CD4-positive, CD25-positive, alpha-beta regulatory T cell (primary cell): Measurements from ENCODE around the gene TOPAZ1. TPM values are rescaled to one million over a fixed set of nuclear protein-coding genes. Genes with fewer than 3 reads are reported as not detected.
A peak's percentile ranks its signal among the peaks of the same experiment; 100 is the strongest.

Experiments
- ATAC-seq, 2 donors: fragments of 150-1000 bp; cut with Tn5 transposase; one replicate each; pipeline ENCODE4 v1.10.0; 2021; ENCODE audit warnings: low read depth in 2 of 2, moderate number of reproducible peaks in 2 of 2, moderate library complexity in 1 of 2
- DNase-seq, 3 donors: peaks; one replicate each; pipeline versions ENCODE4 v3.0.0 to v3.0.0-alpha.2; 2012 to 2022; ENCODE audit warnings: mixed read lengths in 1 of 3
- H3K27ac ChIP-seq: one replicate; pipeline ENCODE4 v1.7.0; 2013; ENCODE audit warnings: mild to moderate bottlenecking, low read length; ENCODE audit not compliant: insufficient read depth, poor library complexity, severe bottlenecking
- H3K27me3 ChIP-seq: one replicate; pipeline ENCODE4 v1.7.0; 2013; ENCODE audit warnings: low read length; ENCODE audit not compliant: control insufficient read depth, insufficient read depth
- H3K36me3 ChIP-seq: one replicate; pipeline ENCODE4 v1.7.0; 2013; ENCODE audit warnings: mild to moderate bottlenecking, low read length, moderate library complexity; ENCODE audit not compliant: control insufficient read depth, insufficient read depth
- H3K4me1 ChIP-seq: 2 replicates; pipeline ENCODE4 v1.7.0; 2013; ENCODE audit warnings: mild to moderate bottlenecking, low read length; ENCODE audit not compliant: insufficient read depth, control insufficient read depth, poor library complexity, severe bottlenecking
- H3K4me3 ChIP-seq: one replicate; pipeline ENCODE4 v1.7.0; 2013; ENCODE audit warnings: low read depth, mild to moderate bottlenecking, low read length, moderate library complexity
- H3K9me3 ChIP-seq, 2 experiments: 1 replicate in 1 of 2; 2 replicates in 1 of 2; pipeline ENCODE4 v1.7.0; 2013; ENCODE audit warnings: low read length in 2 of 2, mild to moderate bottlenecking in 1 of 2, moderate library complexity in 1 of 2; ENCODE audit not compliant: control insufficient read depth in 2 of 2
- H3K27ac Mint-ChIP-seq, 3 donors: one replicate each; pipeline ENCODE4 v1.8.0; 2020 to 2022; ENCODE audit warnings: mild to moderate bottlenecking in 3 of 3, mixed read lengths in 3 of 3, moderate library complexity in 2 of 3
- H3K27me3 Mint-ChIP-seq: one replicate; pipeline ENCODE4 v1.8.0; 2022; ENCODE audit warnings: mild to moderate bottlenecking, mixed read lengths
- H3K36me3 Mint-ChIP-seq: one replicate; pipeline ENCODE4 v1.8.0; 2020; ENCODE audit warnings: mixed read lengths
- H3K4me1 Mint-ChIP-seq, 4 donors: one replicate each; pipeline ENCODE4 v1.8.0; 2020 to 2022; ENCODE audit warnings: mixed read lengths in 4 of 4, mild to moderate bottlenecking in 1 of 4
- H3K4me3 Mint-ChIP-seq, 4 donors: one replicate each; pipeline ENCODE4 v1.8.0; 2020 to 2022; ENCODE audit warnings: mild to moderate bottlenecking in 4 of 4, mixed read lengths in 4 of 4, moderate library complexity in 3 of 4
- H3K9me3 Mint-ChIP-seq, 7 donors: one replicate each; pipeline ENCODE4 v1.8.0; 2020 to 2022; ENCODE audit warnings: mixed read lengths in 7 of 7, mild to moderate bottlenecking in 3 of 7, moderate library complexity in 2 of 7
- polyA plus RNA-seq, 4 donors: library from polyadenylated mRNA; unstranded; fragments of 300-500 nt; fragmentation: Illumina TruSeq; gene quantifications; one replicate each; pipeline ENCODE4 v1.2.3, GENCODE V29; 2021
- total RNA-seq: library from RNA; stranded (reverse); gene quantifications from one replicate; pipeline ENCODE4 v1.2.3, GENCODE V29; 2022

Gene TOPAZ1
- total and polyA plus RNA-seq, 5 donors from 2014 or later = not detected

- peaks cover 19 to 32% (median 23%) of the 10 kb centered on the region in 4 donors for H3K4me1 Mint-ChIP-seq
Measured at GRCh38 chr3:44337248-44337785, 95.6 kb downstream of the TOPAZ1 start.

GRCh38 chr3:44338010-44338827 lies 96.5 kb downstream of the TOPAZ1 start, which contains the start of gene TCAIM:
Gene TCAIM, plus strand, starts transcription at chr3:44338766. Its CDS starts 16,017 bp downstream, at chr3:44354783.
- H3K4me3 Mint-ChIP-seq = peak within 1 kb of the TSS; percentile 96 to 98 (median 98)
- Histone ChIP-seq H3K27me3 (no peaks in the 10 kb centered on the region), H3K9me3 (no peaks in the 10 kb centered on the region), H3K27ac (peak within 1 kb of the TSS; percentile 92), H3K36me3 (no peaks in the 10 kb centered on the region), H3K4me1 (peaks cover 32% of the 10 kb centered on the region), H3K4me3 (peak within 1 kb of the TSS; percentile 99)
- DNase-seq (peak; percentile 99 to 100 (median 99)), ATAC-seq (peak; percentile 94 to 95)
- H3K9me3 Mint-ChIP-seq = peaks cover 0 to 5% (median 0%) of the 10 kb centered on the region in 7 donors
- no peaks in the 10 kb centered on the region for H3K36me3 Mint-ChIP-seq
- H3K27ac Mint-ChIP-seq = peak within 1 kb of the TSS; percentile 95 to 98 (median 96)
- peaks cover 19 to 32% (median 25%) of the 10 kb centered on the region in 4 donors for H3K4me1 Mint-ChIP-seq
- H3K27me3 Mint-ChIP-seq = peaks cover 16% of the 10 kb centered on the region

More at GRCh38 chr3:44337248-44337785, 95.6 kb downstream of the TOPAZ1 start:
- Histone ChIP-seq H3K9me3 (no peaks in the 10 kb centered on the region), H3K27ac (peak overlapping the region; percentile 92), H3K36me3 (no peaks in the 10 kb centered on the region), H3K4me3 (peak overlapping the region; percentile 78), H3K27me3 (peaks cover 2% of the 10 kb centered on the region), H3K4me1 (peaks cover 32% of the 10 kb centered on the region)
- ATAC-seq (no peak), DNase-seq (peak in 1 of 3 donors; percentile 4)
- H3K27ac Mint-ChIP-seq = peak overlapping the region; percentile 91 to 98 (median 95)
- peak overlapping the region; percentile 96 to 98 (median 98) for H3K4me3 Mint-ChIP-seq
- H3K9me3 Mint-ChIP-seq = peaks cover 0 to 5% (median 0%) of the 10 kb centered on the region in 7 donors
- no peaks in the 10 kb centered on the region for H3K36me3 Mint-ChIP-seq
- peaks cover 19% of the 10 kb centered on the region for H3K27me3 Mint-ChIP-seq

- Histone ChIP-seq H3K27me3 (no peaks in the 10 kb centered on the region), H3K9me3 (no peaks in the 10 kb centered on the region), H3K27ac (peak overlapping the region; percentile 92), H3K4me3 (peak overlapping the region; percentile 99), H3K36me3 (no peaks in the 10 kb centered on the region), H3K4me1 (peaks cover 32% of the 10 kb centered on the region)
- Mint-ChIP-seq H3K9me3 (peaks cover 0 to 5% (median 0%) of the 10 kb centered on the region in 7 donors), H3K4me1 (peaks cover 19 to 32% (median 25%) of the 10 kb centered on the region in 4 donors), H3K27ac (peak overlapping the region; percentile 95 to 98 (median 96)), H3K36me3 (no peaks in the 10 kb centered on the region), H3K27me3 (peaks cover 11% of the 10 kb centered on the region), H3K4me3 (peak overlapping the region; percentile 96 to 98 (median 98))
- DNase-seq (no peak), ATAC-seq (no peak)
Measured at GRCh38 chr3:44338828-44339127, 97.1 kb downstream of the TOPAZ1 start.

- no peak for DNase-seq
- Histone ChIP-seq H3K27me3 (no peaks in the 10 kb centered on the region), H3K27ac (peak overlapping the region; percentile 92), H3K4me1 (peaks cover 32% of the 10 kb centered on the region), H3K4me3 (peak overlapping the region; percentile 99), H3K9me3 (no peaks in the 10 kb centered on the region), H3K36me3 (no peaks in the 10 kb centered on the region)
- H3K27me3 Mint-ChIP-seq = peaks cover 8% of the 10 kb centered on the region
- no peak for ATAC-seq
- peaks cover 0 to 5% (median 0%) of the 10 kb centered on the region in 7 donors for H3K9me3 Mint-ChIP-seq
- no peaks in the 10 kb centered on the region for H3K36me3 Mint-ChIP-seq
- H3K4me1 Mint-ChIP-seq = peaks cover 19 to 33% (median 25%) of the 10 kb centered on the region in 4 donors
- H3K4me3 Mint-ChIP-seq = peak overlapping the region; percentile 96 to 98 (median 98)
- peak overlapping the region; percentile 95 to 98 (median 96) for H3K27ac Mint-ChIP-seq
Measured at GRCh38 chr3:44339181-44340057, 97.7 kb downstream of the TOPAZ1 start.

GRCh38 chr3:44340058-44340395 lies 98.3 kb downstream of the TOPAZ1 start:
- Mint-ChIP-seq H3K4me3 (peak overlapping the region; percentile 87 to 98 (median 92)), H3K9me3 (peaks cover 0 to 5% (median 0%) of the 10 kb centered on the region in 7 donors), H3K36me3 (no peaks in the 10 kb centered on the region), H3K4me1 (peaks cover 19 to 36% (median 25%) of the 10 kb centered on the region in 4 donors), H3K27me3 (peaks cover 2% of the 10 kb centered on the region), H3K27ac (peak overlapping the region in 2 of 3 donors; percentile 88 to 95)
- peak overlapping the region; percentile 28 for H3K27ac ChIP-seq
- DNase-seq = no peak
- no peaks in the 10 kb centered on the region for H3K27me3 ChIP-seq
- H3K9me3 ChIP-seq = no peaks in the 10 kb centered on the region
- no peak for ATAC-seq
- H3K4me1 ChIP-seq = peaks cover 32% of the 10 kb centered on the region
- H3K36me3 ChIP-seq = no peaks in the 10 kb centered on the region
- H3K4me3 ChIP-seq = peak overlapping the region; percentile 0

GRCh38 chr3:44342176-44342790 lies 100.6 kb downstream of the TOPAZ1 start:
- Mint-ChIP-seq H3K4me1 (peaks cover 19 to 35% (median 24%) of the 10 kb centered on the region in 4 donors), H3K9me3 (peaks cover 0 to 4% (median 0%) of the 10 kb centered on the region in 7 donors), H3K27ac (peak overlapping the region in 2 of 3 donors; percentile 35 to 62), H3K4me3 (no peak overlapping the region), H3K36me3 (no peaks in the 10 kb centered on the region), H3K27me3 (no peaks in the 10 kb centered on the region)
- DNase-seq = no peak
- Histone ChIP-seq H3K36me3 (no peaks in the 10 kb centered on the region), H3K4me1 (peaks cover 32% of the 10 kb centered on the region), H3K27ac (no peak overlapping the region), H3K9me3 (no peaks in the 10 kb centered on the region), H3K4me3 (no peak overlapping the region), H3K27me3 (no peaks in the 10 kb centered on the region)
- ATAC-seq = no peak

- H3K27me3 Mint-ChIP-seq = no peaks in the 10 kb centered on the region
- H3K27ac Mint-ChIP-seq = no peak overlapping the region
- H3K4me3 ChIP-seq = no peak overlapping the region
Measured at GRCh38 chr3:44343421-44343820, 101.7 kb downstream of the TOPAZ1 start.

More at GRCh38 chr3:44343421-44343820, 101.7 kb downstream of the TOPAZ1 start:
- Histone ChIP-seq H3K27me3 (no peaks in the 10 kb centered on the region), H3K4me1 (peaks cover 23% of the 10 kb centered on the region), H3K27ac (no peak overlapping the region), H3K9me3 (no peaks in the 10 kb centered on the region), H3K36me3 (no peaks in the 10 kb centered on the region)
- DNase-seq = no peak
- Mint-ChIP-seq H3K9me3 (peaks cover 0 to 3% (median 0%) of the 10 kb centered on the region in 7 donors), H3K4me3 (no peak overlapping the region), H3K4me1 (peaks cover 19 to 31% (median 22%) of the 10 kb centered on the region in 4 donors), H3K36me3 (no peaks in the 10 kb centered on the region)
- no peak for ATAC-seq
